ENCODE data around the gene KRT23.
A peak's percentile ranks its signal among the peaks of the same experiment; 100 is the strongest.

The KRT23 gene

GRCh38 chr17:40909351-40909750 is 28.1 kb downstream of the KRT23 start:
- peak; percentile 48 to 56 for DNase-seq (ENCODE audit: low read depth in 2 of 2)

DNA sequence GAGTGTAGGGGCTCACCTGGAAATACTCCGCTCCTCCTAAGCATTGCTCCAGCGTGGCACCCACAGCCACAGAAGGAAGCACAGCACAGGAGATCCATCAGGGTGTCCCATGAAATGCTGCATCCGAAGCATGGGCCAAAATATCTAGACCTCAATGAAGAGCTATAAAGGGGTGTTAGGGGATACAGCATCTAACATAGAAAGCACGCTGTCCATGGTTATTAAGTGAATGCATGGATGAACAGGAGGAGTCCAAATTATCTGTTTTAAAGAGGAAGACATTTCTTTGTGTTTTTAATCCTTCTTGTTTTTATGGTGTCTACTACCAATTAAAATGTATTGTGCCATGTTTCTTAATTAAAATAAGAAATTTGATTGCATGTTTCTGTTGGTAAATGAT is 30.8 kb downstream of the KRT23 start:
- no peak for DNase-seq (ENCODE audit: low read depth in 2 of 2)

GRCh38 chr17:40905370-40905769 is 32.1 kb downstream of the KRT23 start:
- DNase-seq (ENCODE audit: low read depth in 2 of 2), result no peak

- DNase-seq (ENCODE audit: low read depth in 2 of 2), result no peak
Measured at GRCh38 chr17:40903129-40903847, 34.2 kb downstream of the KRT23 start.

- no peak for DNase-seq (ENCODE audit: low read depth in 2 of 2)
Measured at GRCh38 chr17:40902498-40902897, 34.9 kb downstream of the KRT23 start.

- DNase-seq (ENCODE audit: low read depth in 2 of 2), result no peak
Measured at GRCh38 chr17:40901981-40902474, 35.4 kb downstream of the KRT23 start.

- no peak for DNase-seq (ENCODE audit: low read depth in 2 of 2)
Measured at GRCh38 chr17:40900809-40901356, 36.6 kb downstream of the KRT23 start.

DNA sequence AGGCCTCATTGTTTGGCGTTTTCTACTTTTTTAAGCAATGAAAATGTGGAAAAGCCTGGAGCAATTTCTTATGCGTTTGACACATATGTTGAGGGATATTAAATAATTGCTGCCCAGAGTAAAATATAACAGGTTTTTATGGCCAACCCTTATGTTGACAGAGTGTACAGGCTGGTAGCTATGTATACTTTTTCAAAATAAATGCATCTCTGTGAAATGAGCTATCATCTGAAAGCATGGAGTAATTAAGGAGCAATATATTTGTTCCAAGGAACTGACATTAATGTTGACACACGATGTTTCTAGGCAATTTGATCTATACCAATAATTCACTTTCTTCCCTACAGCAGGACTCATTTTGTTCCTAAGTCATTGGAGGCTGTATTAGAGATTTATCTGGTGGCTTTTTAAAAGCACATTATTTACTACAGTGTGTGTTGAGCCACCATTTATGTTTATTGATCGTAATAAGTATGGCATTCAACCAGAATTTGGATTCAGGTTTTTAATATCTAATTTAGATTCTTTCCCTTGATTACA is 40.5 kb downstream of the KRT23 start:
- no peak for DNase-seq (ENCODE audit: low read depth in 2 of 2)

DNA sequence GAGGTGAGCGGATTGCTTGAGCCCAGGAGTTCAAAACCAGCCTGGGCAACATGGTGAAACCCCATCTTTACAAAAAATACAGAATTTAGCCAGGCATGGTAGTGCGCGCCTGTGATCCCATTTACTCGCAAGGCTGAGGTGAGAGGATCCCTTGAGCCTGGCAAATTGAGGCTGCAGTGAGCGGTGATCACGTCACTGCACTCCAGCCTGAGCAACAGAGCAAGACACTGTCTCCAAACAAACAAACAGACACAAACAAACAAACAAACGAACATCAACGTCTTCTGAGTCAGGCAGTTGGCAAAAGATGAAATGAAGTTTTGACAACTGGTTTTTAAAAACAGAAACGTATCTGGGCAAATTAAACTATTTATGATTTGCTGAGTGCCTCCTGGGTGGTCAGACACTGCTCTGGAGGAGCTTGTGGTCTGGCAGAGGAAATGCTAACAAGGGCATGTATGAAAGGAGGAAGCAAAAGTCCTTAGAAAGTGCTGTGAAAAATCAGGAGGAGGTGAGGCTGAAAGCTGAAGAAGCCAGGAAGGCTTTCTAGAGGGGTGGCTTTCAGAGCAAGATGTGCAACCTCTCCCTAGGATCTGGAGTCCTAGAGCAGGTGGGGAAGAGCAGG is 42.2 kb downstream of the KRT23 start:
- DNase-seq (ENCODE audit: low read depth in 2 of 2), result no peak

DNA sequence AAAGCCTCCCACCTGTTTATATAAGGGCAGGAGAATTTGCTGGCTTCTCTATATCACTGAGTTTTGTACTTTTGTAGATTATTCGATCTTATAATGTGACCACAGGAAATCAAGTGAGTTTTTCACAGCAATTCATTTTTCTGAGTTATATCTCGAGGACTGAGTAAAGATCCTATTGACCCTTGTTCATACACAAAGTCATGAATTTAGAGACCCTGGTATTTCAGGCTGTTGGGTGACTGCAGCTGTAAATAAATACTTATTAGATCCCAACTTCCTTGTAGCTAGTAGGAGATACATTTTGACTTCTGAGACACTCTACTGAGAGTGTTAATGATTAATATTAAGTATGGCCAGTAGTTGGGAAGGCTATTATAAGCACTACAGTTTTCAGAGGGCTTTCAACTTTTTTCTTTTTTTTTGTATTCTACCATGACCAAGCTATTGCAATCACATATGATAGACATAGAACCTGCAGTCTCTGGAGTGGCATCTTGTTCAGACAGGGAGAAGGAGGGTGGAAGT is 49.2 kb downstream of the KRT23 start:
- DNase-seq (ENCODE audit: low read depth in 2 of 2), result no peak

DNA sequence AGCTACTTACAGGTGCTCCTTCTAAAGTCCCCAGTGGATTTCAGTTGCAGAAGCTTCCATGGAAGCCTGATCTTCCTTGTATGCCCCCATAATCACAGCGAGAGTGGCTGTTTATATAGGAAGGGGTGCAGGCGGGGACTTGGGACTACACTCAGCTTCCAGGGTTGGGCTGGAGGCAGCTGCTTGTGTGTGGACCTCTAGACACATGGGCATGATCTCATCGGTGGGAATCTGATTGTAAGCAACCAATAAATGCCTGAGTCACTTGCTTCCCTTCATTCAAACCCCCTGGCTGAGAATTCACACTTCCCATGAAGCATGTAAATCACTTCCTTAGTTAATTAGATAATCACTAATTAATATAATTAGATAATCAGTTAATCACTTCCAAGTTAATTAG is 51.4 kb downstream of the KRT23 start:
- no peak for DNase-seq (ENCODE audit: low read depth in 2 of 2)

- DNase-seq (ENCODE audit: low read depth in 2 of 2), result no peak
Measured at GRCh38 chr17:40884708-40885512, 52.5 kb downstream of the KRT23 start, which contains the start of gene KRT20. Gene KRT20 (minus strand): TSS chr17:40885242. CDS start chr17:40885185, 57 bp downstream.

GRCh38 chr17:40883626-40884334 is 53.7 kb downstream of the KRT23 start:
- DNase-seq (ENCODE audit: low read depth in 2 of 2), result no peak

GRCh38 chr17:40883031-40883430 is 54.4 kb downstream of the KRT23 start:
- no peak for DNase-seq (ENCODE audit: low read depth in 2 of 2)

DNA sequence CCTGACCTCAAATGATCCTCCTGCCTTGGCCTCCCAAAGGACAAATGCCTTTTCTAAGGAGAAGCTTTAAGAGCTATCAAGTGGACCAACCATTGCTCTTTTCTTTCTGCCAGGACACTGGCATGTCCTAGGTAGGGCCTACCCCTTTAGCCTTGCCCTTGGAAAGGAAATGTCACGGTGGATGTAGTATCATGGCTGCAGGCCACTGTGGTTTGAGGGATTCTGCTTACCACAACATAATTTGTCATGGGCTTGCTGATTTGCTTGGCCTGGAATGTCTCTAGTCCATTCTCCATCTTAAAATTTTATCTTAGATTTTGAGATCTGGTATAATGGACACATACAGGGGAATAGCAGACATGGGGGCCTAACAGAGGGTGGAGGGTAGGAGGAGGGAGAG is 58.4 kb downstream of the KRT23 start:
- no peak for DNase-seq (ENCODE audit: low read depth in 2 of 2)

DNA sequence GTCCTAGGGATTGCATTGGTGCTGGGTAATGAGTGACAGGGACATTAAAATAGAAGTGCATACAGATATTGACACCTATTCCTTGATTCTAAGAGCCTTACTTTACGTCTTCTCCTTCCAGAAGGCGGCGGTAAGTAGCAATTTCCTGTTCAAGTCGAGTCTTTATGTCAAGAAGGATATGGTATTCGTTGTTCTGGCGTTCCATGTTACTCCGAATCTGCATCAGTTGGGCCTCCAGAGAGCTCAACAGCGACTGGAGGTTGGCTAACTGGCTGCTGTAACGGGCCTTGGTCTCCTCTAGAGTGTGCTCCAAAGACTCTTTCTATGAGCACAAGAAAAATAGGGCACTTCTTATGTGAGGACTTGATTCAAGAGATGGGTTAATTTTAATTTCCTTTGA is 59.4 kb downstream of the KRT23 start:
- DNase-seq (ENCODE audit: low read depth in 2 of 2), result no peak

- no peak for DNase-seq (ENCODE audit: low read depth in 2 of 2)
Measured at GRCh38 chr17:40873801-40874200, 63.6 kb downstream of the KRT23 start.

GRCh38 chr17:40873255-40873654 is 64.2 kb downstream of the KRT23 start:
- DNase-seq (ENCODE audit: low read depth in 2 of 2), result no peak
